HepG2 (cell line): ENCODE results near the gene SCAF8.

Experiments
- DNMT1 ChIP-seq: sonication (generic); formaldehyde crosslinking; IDR thresholded peaks from 2 replicates; pipeline ENCODE4 v1.5.1; 2020; ENCODE audit warnings: mild to moderate bottlenecking, missing genetic modification reagents
- ETV6 ChIP-seq: sonication (generic); formaldehyde crosslinking; conservative IDR thresholded peaks from 2 replicates; pipeline ENCODE4 v1.4.0; 2020; ENCODE audit warnings: missing genetic modification reagents
- FOXA1 ChIP-seq, 2 experiments: fragments of 450-650 bp in 1 of 2; sonication (generic) in 1 of 2; formaldehyde crosslinking in 1 of 2; IDR thresholded peaks; 2 replicates each; pipeline versions ENCODE4 v1.4.0 to v1.6.1; 2016 to 2020; ENCODE audit warnings: missing genetic modification reagents in 1 of 2
- HOXA5 ChIP-seq: sonication (generic); formaldehyde crosslinking; IDR thresholded peaks from 2 replicates; pipeline ENCODE4 v1.4.0; 2020; ENCODE audit warnings: missing genetic modification reagents
- JUNB ChIP-seq: sonication (generic); formaldehyde crosslinking; IDR thresholded peaks from 2 replicates; pipeline ENCODE4 v1.8.0; 2022; ENCODE audit warnings: missing genetic modification reagents, mild to moderate bottlenecking, borderline replicate concordance
- TCF7 ChIP-seq: sonication (generic); IDR thresholded peaks from 2 replicates; pipeline ENCODE4 v1.6.1; 2016; ENCODE audit warnings: antibody characterized with exemption, low read depth
- ZNF350 ChIP-seq: sonication (generic); formaldehyde crosslinking; IDR thresholded peaks from 2 replicates; pipeline ENCODE4 v1.4.0; 2020; ENCODE audit warnings: mild to moderate bottlenecking, low read depth, missing genetic modification reagents, borderline replicate concordance
- ZNF441 ChIP-seq: sonication (generic); formaldehyde crosslinking; IDR thresholded peaks from 2 replicates; pipeline ENCODE4 v1.7.0; 2021; ENCODE audit warnings: missing genetic modification reagents, borderline replicate concordance
- TF ChIP-seq, protein P1 (sequence below): IDR thresholded peaks from 2 replicates; pipeline ENCODE4 v1.6.1; 2016
- TF ChIP-seq, protein P2 (sequence below): sonication (generic); formaldehyde crosslinking; IDR thresholded peaks from 2 replicates; pipeline ENCODE4 v1.4.0; 2020; ENCODE audit warnings: low read depth, missing genetic modification reagents
- TF ChIP-seq, protein P3 (sequence below), 2 experiments: IDR thresholded peaks; 2 replicates each; pipeline ENCODE4 v1.6.1; 2011 to 2012; ENCODE audit warnings: low read length in 2 of 2, borderline replicate concordance in 1 of 2, low read depth in 1 of 2, mild to moderate bottlenecking in 1 of 2, moderate library complexity in 1 of 2
- TF ChIP-seq, protein P4 (sequence below): sonication (generic); formaldehyde crosslinking; IDR thresholded peaks from 2 replicates; pipeline ENCODE4 v1.4.0; 2020; ENCODE audit warnings: missing genetic modification reagents
- TF ChIP-seq, protein P5 (sequence below): sonication (generic); formaldehyde crosslinking; IDR thresholded peaks from 2 replicates; pipeline ENCODE4 v1.5.0; 2020; ENCODE audit warnings: mild to moderate bottlenecking, missing genetic modification reagents, moderate library complexity

DNA sequence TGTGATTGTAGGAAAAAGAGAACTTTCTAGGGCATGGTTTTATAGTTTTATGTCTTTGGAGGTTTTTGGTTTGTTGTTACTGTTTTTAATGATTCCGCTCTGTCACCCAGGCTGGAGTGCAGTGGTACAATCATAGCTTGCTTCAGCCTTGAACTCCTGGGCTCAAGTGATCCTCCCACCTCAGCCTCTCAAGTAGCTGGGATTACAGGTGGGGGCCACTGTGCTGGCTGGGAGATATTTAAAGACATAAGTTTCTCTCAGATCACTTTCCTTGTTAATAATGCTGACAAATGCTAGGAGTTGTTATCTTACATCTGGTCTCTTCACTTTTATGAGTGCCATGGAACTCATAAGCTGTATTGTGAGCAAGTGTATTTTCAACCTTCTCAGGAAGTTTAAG, 116.3 kb downstream of the SCAF8 start:
- TF ChIP-seq JUNB (CRISPR knock-in tag), result no peak
- no peak for TF ChIP-seq FOXA1 (IDR thresholded peaks at IDR 0.05)
- no peak for TF ChIP-seq FOXA1 (CRISPR knock-in tag; IDR thresholded peaks at IDR 0.05)
- TF ChIP-seq ZNF441 (CRISPR knock-in tag), result no peak
- TF ChIP-seq TCF7, result no peak
- TF ChIP-seq, protein P1, sequence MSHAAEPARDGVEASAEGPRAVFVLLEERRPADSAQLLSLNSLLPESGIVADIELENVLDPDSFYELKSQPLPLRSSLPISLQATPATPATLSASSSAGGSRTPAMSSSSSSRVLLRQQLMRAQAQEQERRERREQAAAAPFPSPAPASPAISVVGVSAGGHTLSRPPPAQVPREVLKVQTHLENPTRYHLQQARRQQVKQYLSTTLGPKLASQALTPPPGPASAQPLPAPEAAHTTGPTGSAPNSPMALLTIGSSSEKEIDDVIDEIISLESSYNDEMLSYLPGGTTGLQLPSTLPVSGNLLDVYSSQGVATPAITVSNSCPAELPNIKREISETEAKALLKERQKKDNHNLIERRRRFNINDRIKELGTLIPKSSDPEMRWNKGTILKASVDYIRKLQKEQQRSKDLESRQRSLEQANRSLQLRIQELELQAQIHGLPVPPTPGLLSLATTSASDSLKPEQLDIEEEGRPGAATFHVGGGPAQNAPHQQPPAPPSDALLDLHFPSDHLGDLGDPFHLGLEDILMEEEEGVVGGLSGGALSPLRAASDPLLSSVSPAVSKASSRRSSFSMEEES, result no peak
- TF ChIP-seq HOXA5 (CRISPR knock-in tag), result no peak
- TF ChIP-seq, protein P2, sequence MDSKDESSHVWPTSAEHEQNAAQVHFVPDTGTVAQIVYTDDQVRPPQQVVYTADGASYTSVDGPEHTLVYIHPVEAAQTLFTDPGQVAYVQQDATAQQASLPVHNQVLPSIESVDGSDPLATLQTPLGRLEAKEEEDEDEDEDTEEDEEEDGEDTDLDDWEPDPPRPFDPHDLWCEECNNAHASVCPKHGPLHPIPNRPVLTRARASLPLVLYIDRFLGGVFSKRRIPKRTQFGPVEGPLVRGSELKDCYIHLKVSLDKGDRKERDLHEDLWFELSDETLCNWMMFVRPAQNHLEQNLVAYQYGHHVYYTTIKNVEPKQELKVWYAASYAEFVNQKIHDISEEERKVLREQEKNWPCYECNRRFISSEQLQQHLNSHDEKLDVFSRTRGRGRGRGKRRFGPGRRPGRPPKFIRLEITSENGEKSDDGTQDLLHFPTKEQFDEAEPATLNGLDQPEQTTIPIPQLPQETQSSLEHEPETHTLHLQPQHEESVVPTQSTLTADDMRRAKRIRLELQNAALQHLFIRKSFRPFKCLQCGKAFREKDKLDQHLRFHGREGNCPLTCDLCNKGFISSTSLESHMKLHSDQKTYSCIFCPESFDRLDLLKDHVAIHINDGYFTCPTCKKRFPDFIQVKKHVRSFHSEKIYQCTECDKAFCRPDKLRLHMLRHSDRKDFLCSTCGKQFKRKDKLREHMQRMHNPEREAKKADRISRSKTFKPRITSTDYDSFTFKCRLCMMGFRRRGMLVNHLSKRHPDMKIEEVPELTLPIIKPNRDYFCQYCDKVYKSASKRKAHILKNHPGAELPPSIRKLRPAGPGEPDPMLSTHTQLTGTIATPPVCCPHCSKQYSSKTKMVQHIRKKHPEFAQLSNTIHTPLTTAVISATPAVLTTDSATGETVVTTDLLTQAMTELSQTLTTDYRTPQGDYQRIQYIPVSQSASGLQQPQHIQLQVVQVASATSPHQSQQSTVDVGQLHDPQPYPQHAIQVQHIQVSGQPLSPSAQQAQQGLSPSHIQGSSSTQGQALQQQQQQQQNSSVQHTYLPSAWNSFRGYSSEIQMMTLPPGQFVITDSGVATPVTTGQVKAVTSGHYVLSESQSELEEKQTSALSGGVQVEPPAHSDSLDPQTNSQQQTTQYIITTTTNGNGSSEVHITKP, result no peak
- no peak for TF ChIP-seq ETV6 (CRISPR knock-in tag)
- TF ChIP-seq, protein P3, sequence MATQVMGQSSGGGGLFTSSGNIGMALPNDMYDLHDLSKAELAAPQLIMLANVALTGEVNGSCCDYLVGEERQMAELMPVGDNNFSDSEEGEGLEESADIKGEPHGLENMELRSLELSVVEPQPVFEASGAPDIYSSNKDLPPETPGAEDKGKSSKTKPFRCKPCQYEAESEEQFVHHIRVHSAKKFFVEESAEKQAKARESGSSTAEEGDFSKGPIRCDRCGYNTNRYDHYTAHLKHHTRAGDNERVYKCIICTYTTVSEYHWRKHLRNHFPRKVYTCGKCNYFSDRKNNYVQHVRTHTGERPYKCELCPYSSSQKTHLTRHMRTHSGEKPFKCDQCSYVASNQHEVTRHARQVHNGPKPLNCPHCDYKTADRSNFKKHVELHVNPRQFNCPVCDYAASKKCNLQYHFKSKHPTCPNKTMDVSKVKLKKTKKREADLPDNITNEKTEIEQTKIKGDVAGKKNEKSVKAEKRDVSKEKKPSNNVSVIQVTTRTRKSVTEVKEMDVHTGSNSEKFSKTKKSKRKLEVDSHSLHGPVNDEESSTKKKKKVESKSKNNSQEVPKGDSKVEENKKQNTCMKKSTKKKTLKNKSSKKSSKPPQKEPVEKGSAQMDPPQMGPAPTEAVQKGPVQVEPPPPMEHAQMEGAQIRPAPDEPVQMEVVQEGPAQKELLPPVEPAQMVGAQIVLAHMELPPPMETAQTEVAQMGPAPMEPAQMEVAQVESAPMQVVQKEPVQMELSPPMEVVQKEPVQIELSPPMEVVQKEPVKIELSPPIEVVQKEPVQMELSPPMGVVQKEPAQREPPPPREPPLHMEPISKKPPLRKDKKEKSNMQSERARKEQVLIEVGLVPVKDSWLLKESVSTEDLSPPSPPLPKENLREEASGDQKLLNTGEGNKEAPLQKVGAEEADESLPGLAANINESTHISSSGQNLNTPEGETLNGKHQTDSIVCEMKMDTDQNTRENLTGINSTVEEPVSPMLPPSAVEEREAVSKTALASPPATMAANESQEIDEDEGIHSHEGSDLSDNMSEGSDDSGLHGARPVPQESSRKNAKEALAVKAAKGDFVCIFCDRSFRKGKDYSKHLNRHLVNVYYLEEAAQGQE (IDR thresholded peaks at IDR 0.05; ENCODE audit: borderline replicate concordance in 1 of 2, low read depth in 1 of 2, low read length in 2 of 2), result no peak
- TF ChIP-seq ZNF350, result no peak
- TF ChIP-seq, protein P4, sequence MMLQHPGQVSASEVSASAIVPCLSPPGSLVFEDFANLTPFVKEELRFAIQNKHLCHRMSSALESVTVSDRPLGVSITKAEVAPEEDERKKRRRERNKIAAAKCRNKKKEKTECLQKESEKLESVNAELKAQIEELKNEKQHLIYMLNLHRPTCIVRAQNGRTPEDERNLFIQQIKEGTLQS, result no peak
- no peak for TF ChIP-seq DNMT1
- TF ChIP-seq, protein P5, sequence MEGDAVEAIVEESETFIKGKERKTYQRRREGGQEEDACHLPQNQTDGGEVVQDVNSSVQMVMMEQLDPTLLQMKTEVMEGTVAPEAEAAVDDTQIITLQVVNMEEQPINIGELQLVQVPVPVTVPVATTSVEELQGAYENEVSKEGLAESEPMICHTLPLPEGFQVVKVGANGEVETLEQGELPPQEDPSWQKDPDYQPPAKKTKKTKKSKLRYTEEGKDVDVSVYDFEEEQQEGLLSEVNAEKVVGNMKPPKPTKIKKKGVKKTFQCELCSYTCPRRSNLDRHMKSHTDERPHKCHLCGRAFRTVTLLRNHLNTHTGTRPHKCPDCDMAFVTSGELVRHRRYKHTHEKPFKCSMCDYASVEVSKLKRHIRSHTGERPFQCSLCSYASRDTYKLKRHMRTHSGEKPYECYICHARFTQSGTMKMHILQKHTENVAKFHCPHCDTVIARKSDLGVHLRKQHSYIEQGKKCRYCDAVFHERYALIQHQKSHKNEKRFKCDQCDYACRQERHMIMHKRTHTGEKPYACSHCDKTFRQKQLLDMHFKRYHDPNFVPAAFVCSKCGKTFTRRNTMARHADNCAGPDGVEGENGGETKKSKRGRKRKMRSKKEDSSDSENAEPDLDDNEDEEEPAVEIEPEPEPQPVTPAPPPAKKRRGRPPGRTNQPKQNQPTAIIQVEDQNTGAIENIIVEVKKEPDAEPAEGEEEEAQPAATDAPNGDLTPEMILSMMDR (CRISPR knock-in tag), result no peak
